Measurements from ENCODE around the gene PRKCH. TPM values are rescaled to one million over a fixed set of nuclear protein-coding genes. Genes with fewer than 3 reads are reported as not detected.
"Not testable (repeated sequence)": the region's sequence is repeated elsewhere in the genome, so short reads cannot be mapped to it uniquely, and the experiment has no call there.

Gene PRKCH
- total RNA-seq, 4 donors from 2014 or later = 15.7 to 74.7 (median 38.4) TPM

DNA sequence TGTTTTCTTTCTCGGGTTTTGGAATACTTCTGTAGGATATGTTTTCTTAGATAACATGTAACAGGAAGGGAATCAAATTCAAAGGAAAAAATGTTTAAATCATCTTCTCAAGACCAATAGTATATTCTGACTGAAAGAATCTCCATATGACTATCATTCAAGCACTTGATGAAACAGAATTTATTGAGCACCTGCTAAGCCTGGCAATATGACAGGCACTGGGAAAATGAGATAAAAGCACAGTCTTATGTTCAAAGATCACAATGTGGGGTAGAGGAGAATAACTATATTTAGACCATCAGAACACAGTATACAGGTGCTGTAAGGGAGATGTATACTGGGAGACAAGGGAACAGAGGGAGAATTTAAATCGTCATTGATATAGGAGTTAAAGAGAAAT lies 21.2 kb upstream of the PRKCH start:
- TF ChIP-seq, protein P1, sequence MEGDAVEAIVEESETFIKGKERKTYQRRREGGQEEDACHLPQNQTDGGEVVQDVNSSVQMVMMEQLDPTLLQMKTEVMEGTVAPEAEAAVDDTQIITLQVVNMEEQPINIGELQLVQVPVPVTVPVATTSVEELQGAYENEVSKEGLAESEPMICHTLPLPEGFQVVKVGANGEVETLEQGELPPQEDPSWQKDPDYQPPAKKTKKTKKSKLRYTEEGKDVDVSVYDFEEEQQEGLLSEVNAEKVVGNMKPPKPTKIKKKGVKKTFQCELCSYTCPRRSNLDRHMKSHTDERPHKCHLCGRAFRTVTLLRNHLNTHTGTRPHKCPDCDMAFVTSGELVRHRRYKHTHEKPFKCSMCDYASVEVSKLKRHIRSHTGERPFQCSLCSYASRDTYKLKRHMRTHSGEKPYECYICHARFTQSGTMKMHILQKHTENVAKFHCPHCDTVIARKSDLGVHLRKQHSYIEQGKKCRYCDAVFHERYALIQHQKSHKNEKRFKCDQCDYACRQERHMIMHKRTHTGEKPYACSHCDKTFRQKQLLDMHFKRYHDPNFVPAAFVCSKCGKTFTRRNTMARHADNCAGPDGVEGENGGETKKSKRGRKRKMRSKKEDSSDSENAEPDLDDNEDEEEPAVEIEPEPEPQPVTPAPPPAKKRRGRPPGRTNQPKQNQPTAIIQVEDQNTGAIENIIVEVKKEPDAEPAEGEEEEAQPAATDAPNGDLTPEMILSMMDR (IDR thresholded peaks at IDR 0.05) = no peak
- DNase-seq (ENCODE audit: low spot score) (no peak), ATAC-seq (ENCODE audit: low FRiP score) (no peak)

DNA sequence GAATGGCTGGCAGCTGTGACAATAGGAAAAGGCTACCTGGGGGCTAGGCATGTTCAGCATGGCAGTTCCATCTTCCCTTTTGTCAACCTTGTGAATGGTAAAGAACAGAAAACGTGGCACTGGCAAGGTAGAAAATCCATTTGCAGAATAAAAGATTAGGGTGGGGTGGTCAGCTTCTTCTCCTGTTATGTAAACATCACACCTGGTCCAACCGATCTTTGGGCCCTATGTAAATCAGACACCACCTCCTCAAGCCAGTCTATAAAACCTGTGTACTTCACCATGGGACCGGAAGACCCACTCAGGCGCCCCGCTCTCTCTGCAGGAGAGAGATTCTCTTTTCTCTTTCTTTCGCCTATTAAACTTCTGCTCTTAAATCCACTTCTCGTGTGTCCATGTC lies 20.6 kb upstream of the PRKCH start:
- ATAC-seq (ENCODE audit: low FRiP score) (no peak), DNase-seq (ENCODE audit: low spot score) (no peak)

DNA sequence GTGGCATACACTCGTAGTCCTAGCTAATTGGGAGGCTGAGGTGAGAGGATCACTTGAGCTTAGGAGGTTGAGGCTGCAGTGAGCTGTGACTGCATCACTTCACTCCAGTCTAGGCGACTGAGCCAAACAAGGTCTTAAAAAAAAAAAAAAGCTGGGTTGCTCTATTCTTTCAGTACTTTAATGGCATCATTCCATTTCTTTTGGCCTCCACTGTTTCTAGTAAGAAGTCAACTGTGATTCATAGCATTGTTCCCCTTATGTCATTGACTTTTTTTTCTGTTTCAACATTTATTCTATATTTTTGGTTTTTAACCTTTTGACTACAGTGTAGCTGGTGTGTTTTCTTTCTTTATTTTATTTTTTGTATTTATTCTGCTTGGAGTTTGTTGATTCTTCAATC lies 16.7 kb upstream of the PRKCH start:
- ATAC-seq (ENCODE audit: low FRiP score) = no peak

More for the DNA sequence above, 20.6 kb upstream of the PRKCH start:
- TF ChIP-seq, protein P1 (IDR thresholded peaks at IDR 0.05) = no peak

DNA sequence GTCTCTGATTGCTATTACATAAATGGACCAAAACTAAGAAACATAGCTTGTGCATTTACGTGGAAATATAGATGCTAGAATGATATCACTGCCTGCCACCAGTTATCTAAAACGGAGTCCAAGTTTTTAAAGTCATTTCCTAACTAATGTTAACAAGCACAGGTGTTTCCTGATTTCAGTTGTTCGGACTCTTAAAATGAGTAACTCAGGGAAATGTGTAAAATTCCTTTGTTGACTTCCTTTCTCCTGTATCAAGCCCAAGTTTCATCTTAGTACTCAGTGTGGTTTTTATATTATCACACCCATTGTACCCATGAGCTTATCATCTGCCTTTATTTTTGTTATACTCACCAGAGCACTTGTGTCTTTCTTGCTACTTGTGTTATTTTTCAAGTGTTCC lies 13.2 kb upstream of the PRKCH start:
- no peak for ATAC-seq (ENCODE audit: low FRiP score)
- TF ChIP-seq, protein P1 (IDR thresholded peaks at IDR 0.05) = no peak
- DNase-seq (ENCODE audit: low spot score) = no peak

More for the DNA sequence above, 16.7 kb upstream of the PRKCH start:
- TF ChIP-seq, protein P1 (IDR thresholded peaks at IDR 0.05) = no peak
- DNase-seq (ENCODE audit: low spot score) = no peak

DNA sequence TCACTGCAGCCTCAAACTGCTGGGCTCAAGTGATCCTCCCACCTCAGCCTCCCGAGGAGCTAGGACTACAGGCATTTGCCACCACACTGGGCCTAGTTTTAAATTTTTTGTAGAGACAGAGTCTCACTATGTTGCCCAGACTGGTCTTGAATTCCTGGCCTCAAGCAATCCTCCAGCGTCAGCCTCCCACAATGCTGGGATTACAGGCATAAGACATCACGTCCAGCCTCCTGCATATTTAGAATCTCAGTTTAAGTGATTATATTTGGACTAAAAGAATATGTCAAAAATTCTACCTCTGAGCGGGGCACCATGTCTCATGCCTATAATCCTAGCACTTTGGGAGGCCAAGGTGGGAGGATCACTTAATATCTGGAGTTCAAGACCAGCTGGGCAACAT lies 12.7 kb upstream of the PRKCH start:
- not testable (repeated sequence) for DNase-seq (ENCODE audit: low spot score); ATAC-seq (ENCODE audit: low FRiP score)

DNA sequence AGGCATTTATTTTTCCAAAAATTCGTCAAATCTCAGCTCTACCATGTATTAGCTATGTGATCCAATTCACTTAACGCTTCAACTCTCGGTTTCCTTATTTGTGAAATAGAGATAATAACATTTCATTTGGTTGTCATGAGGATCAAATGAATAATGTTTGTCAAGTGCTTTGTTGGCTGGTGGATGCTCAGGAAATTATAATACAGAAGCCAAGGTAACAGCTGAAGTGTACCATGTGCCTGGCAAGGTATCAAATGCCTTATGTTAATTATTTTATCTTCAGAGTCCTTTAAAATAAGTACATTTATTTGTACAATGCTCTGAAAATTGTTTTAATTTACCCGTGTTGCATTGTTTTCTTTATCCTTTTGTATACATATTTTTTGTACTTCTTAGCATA lies 6.1 kb upstream of the PRKCH start:
- DNase-seq (ENCODE audit: low spot score) = no peak
- ATAC-seq (ENCODE audit: low FRiP score) = no peak
- TF ChIP-seq, protein P1 (IDR thresholded peaks at IDR 0.05) = no peak

DNA sequence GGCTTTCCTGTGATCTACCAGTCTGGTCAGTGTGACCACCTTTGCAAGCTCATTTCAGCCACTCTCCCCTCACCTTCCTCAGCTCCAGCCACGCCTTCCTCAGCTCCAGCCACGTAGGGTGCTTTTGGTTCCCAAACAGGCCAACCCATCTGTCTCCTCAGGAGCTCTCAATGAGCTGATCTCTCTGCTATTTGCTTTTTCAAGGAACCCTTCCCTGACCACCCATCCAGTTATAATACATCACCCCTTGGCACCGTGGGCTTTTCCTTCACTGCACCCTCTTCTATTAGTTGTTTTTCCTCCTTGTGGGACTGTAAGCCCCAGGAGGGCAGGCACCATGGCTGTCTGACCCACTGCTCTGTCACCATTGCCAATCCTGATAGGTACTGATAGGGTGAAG lies 2.3 kb upstream of the PRKCH start:
- TF ChIP-seq, protein P1 (IDR thresholded peaks at IDR 0.05) = no peak
- ATAC-seq (ENCODE audit: low FRiP score) (no peak), DNase-seq (ENCODE audit: low spot score) (no peak)

DNA sequence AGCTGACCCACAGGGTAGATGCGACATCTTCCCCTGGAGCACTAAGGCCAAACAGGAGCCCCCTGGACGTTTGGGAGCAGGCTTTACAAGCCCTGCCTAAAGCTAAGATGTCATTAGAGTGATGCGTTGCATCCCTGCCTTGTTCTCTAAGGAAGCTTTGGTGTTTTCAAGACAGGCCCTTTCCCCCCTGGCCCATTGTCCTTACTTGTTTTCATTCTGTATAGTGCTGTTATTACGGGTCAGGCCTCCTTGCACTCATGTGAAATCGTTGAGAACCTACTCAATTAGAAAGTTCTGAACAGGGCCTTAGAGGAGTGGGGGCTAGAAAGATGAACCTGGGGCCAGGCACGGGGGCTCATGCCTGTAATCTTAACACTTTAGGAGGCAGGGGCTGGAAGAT lies 1.7 kb upstream of the PRKCH start:
- DNase-seq (ENCODE audit: low spot score) = no peak
- TF ChIP-seq, protein P1 (IDR thresholded peaks at IDR 0.05) = no peak
- ATAC-seq (ENCODE audit: low FRiP score) = no peak

DNA sequence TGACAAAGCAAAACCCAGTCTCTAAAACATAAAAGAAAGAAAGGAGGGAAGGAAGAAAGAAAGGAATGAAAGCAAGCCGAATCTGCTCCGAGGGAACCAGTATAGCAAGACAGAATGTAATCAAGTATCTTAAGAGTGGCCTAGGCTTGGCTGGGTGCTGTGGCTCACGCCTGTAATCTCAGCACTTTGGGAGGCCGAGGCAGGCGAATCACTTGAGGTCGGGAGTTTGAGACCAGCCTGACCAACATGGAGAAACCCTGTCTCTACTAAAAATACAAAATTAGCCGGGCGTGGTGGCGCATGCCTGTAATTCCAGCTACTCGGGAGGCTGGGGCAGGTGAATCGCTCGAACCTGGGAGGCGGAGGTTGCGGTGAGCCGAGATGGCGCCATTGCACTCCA lies 1.2 kb upstream of the PRKCH start:
- ATAC-seq (ENCODE audit: low FRiP score); DNase-seq (ENCODE audit: low spot score): not testable (repeated sequence)
